HL-60 (cell line): ENCODE data around the gene RD3L.

Experiments used
- DNase-seq, 2 experiments: peaks; one replicate each; pipeline ENCODE4 v3.0.0-alpha.2; 2010 to 2020; ENCODE audit warnings: low read depth in 1 of 2, low spot score in 1 of 2
- H3K27ac ChIP-seq: fragments of 250-450 bp; sonication (Bioruptor Pico); replicated peaks from 2 replicates; pipeline ENCODE4 v1.5.1; 2020; ENCODE audit warnings: mild to moderate bottlenecking, moderate library complexity
- H3K27me3 ChIP-seq: fragments of 250-450 bp; sonication (Bioruptor Pico); 2 replicates; pipeline ENCODE4 v1.5.1; 2021; ENCODE audit warnings: mild to moderate bottlenecking, moderate library complexity; ENCODE audit not compliant: insufficient read depth, poor library complexity, severe bottlenecking
- H3K4me3 ChIP-seq: replicated peaks from 2 replicates; pipeline ENCODE4 v1.5.1; 2011; ENCODE audit warnings: mild to moderate bottlenecking, control low read depth, low read length; ENCODE audit not compliant: insufficient read depth
- GABPA ChIP-seq: IDR thresholded peaks from 2 replicates; pipeline ENCODE4 v1.6.1; 2012; ENCODE audit warnings: low read depth
- POLR2AphosphoS5 ChIP-seq: IDR thresholded peaks from 2 replicates; pipeline ENCODE4 v1.6.1; 2012; ENCODE audit warnings: low read depth
- SPI1 ChIP-seq: IDR thresholded peaks from 2 replicates; pipeline ENCODE4 v1.6.1; 2012; ENCODE audit warnings: low read depth, mild to moderate bottlenecking, borderline replicate concordance
- TF ChIP-seq, protein P1 (sequence below): IDR thresholded peaks from one replicate; pipeline ENCODE4 v1.5.1; 2011; ENCODE audit warnings: low read length, control low read depth, inconsistent platforms; ENCODE audit not compliant: insufficient read depth
- TF ChIP-seq, protein P2 (sequence below): IDR thresholded peaks from 2 replicates; pipeline ENCODE4 v1.6.1; 2012; ENCODE audit warnings: low read depth; ENCODE audit not compliant: insufficient replicate concordance

RD3L gene

GRCh38 chr14:103910984-103911383, 31.3 kb downstream of the RD3L start:
- TF ChIP-seq POLR2AphosphoS5 (no peak), GABPA (no peak), SPI1 (no peak)
- TF ChIP-seq, protein P1, sequence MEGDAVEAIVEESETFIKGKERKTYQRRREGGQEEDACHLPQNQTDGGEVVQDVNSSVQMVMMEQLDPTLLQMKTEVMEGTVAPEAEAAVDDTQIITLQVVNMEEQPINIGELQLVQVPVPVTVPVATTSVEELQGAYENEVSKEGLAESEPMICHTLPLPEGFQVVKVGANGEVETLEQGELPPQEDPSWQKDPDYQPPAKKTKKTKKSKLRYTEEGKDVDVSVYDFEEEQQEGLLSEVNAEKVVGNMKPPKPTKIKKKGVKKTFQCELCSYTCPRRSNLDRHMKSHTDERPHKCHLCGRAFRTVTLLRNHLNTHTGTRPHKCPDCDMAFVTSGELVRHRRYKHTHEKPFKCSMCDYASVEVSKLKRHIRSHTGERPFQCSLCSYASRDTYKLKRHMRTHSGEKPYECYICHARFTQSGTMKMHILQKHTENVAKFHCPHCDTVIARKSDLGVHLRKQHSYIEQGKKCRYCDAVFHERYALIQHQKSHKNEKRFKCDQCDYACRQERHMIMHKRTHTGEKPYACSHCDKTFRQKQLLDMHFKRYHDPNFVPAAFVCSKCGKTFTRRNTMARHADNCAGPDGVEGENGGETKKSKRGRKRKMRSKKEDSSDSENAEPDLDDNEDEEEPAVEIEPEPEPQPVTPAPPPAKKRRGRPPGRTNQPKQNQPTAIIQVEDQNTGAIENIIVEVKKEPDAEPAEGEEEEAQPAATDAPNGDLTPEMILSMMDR = no peak
- TF ChIP-seq, protein P2, sequence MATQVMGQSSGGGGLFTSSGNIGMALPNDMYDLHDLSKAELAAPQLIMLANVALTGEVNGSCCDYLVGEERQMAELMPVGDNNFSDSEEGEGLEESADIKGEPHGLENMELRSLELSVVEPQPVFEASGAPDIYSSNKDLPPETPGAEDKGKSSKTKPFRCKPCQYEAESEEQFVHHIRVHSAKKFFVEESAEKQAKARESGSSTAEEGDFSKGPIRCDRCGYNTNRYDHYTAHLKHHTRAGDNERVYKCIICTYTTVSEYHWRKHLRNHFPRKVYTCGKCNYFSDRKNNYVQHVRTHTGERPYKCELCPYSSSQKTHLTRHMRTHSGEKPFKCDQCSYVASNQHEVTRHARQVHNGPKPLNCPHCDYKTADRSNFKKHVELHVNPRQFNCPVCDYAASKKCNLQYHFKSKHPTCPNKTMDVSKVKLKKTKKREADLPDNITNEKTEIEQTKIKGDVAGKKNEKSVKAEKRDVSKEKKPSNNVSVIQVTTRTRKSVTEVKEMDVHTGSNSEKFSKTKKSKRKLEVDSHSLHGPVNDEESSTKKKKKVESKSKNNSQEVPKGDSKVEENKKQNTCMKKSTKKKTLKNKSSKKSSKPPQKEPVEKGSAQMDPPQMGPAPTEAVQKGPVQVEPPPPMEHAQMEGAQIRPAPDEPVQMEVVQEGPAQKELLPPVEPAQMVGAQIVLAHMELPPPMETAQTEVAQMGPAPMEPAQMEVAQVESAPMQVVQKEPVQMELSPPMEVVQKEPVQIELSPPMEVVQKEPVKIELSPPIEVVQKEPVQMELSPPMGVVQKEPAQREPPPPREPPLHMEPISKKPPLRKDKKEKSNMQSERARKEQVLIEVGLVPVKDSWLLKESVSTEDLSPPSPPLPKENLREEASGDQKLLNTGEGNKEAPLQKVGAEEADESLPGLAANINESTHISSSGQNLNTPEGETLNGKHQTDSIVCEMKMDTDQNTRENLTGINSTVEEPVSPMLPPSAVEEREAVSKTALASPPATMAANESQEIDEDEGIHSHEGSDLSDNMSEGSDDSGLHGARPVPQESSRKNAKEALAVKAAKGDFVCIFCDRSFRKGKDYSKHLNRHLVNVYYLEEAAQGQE = no peak
- Histone ChIP-seq H3K27ac (no peak overlapping the region), H3K27me3 (no peaks in the 10 kb centered on the region), H3K4me3 (no peak overlapping the region)
- no peak for DNase-seq

- no peak for TF ChIP-seq GABPA
- TF ChIP-seq POLR2AphosphoS5 = no peak
- TF ChIP-seq SPI1 = peak; percentile 47; the same call in 1 of the 2 replicates
- TF ChIP-seq, protein P1 = peak; percentile 50
- Histone ChIP-seq H3K27me3 (no peaks in the 10 kb centered on the region), H3K4me3 (no peak overlapping the region), H3K27ac (no peak overlapping the region)
- DNase-seq = peak in 1 of 2 experiments; percentile 66
Observed at GRCh38 chr14:103910262-103910935, 31.9 kb downstream of the RD3L start.

- Histone ChIP-seq H3K27ac (no peak overlapping the region), H3K4me3 (no peak overlapping the region), H3K27me3 (no peaks in the 10 kb centered on the region)
- TF ChIP-seq, protein P1 = no peak
- TF ChIP-seq SPI1 = no peak
- TF ChIP-seq GABPA = no peak
- no peak for TF ChIP-seq POLR2AphosphoS5
- TF ChIP-seq, protein P2 = no peak
- DNase-seq = no peak
Observed at GRCh38 chr14:103909531-103910261, 32.6 kb downstream of the RD3L start.

GRCh38 chr14:103908580-103908979, 33.7 kb downstream of the RD3L start:
- Histone ChIP-seq H3K27me3 (no peaks in the 10 kb centered on the region), H3K27ac (no peak overlapping the region), H3K4me3 (no peak overlapping the region)
- TF ChIP-seq, protein P1 = no peak
- TF ChIP-seq SPI1 = no peak
- TF ChIP-seq, protein P2 = no peak
- TF ChIP-seq POLR2AphosphoS5 = no peak
- no peak for TF ChIP-seq GABPA
- no peak for DNase-seq
